Chondrocyte (in vitro differentiated cells): ENCODE results near the gene JOSD2. TPM values are rescaled to one million over a fixed set of nuclear protein-coding genes. Genes with fewer than 3 reads are reported as not detected.

Experiments
- DNase-seq: peaks from one replicate; pipeline ENCODE4 v3.0.0; 2021; ENCODE audit warnings: mixed read lengths, low spot score
- H3K27ac Mint-ChIP-seq: one replicate; pipeline ENCODE4 v1.8.0; 2021; ENCODE audit warnings: mild to moderate bottlenecking, moderate library complexity, mixed read lengths; ENCODE audit not compliant: unreplicated experiment
- H3K27me3 Mint-ChIP-seq: 2 replicates; pipeline ENCODE4 v1.8.0; 2021; ENCODE audit warnings: low read depth, mixed read lengths
- H3K36me3 Mint-ChIP-seq: 2 replicates; pipeline ENCODE4 v1.8.0; 2021; ENCODE audit warnings: low read depth, mixed read lengths
- H3K4me1 Mint-ChIP-seq: 2 replicates; pipeline ENCODE4 v1.8.0; 2021; ENCODE audit warnings: low read depth, mild to moderate bottlenecking, mixed read lengths
- H3K4me3 Mint-ChIP-seq: one replicate; pipeline ENCODE4 v1.8.0; 2021; ENCODE audit warnings: mild to moderate bottlenecking, moderate library complexity, mixed read lengths; ENCODE audit not compliant: unreplicated experiment
- H3K9me3 Mint-ChIP-seq: 2 replicates; pipeline ENCODE4 v1.8.0; 2021; ENCODE audit warnings: low read depth, mixed read lengths
- CTCF ChIP-seq: fragments of 200-600 bp; sonication (generic); IDR thresholded peaks from 2 replicates; pipeline ENCODE4 v1.5.0; 2021; ENCODE audit warnings: antibody characterized with exemption, mild to moderate bottlenecking, moderate library complexity
- total RNA-seq: library from RNA; stranded (reverse); gene quantifications from 3 replicates; pipeline ENCODE4 v1.2.1, GENCODE V29; 2021

JOSD2 gene
- total RNA-seq, 1 donor from 2014 or later, result 44.7 TPM

DNA sequence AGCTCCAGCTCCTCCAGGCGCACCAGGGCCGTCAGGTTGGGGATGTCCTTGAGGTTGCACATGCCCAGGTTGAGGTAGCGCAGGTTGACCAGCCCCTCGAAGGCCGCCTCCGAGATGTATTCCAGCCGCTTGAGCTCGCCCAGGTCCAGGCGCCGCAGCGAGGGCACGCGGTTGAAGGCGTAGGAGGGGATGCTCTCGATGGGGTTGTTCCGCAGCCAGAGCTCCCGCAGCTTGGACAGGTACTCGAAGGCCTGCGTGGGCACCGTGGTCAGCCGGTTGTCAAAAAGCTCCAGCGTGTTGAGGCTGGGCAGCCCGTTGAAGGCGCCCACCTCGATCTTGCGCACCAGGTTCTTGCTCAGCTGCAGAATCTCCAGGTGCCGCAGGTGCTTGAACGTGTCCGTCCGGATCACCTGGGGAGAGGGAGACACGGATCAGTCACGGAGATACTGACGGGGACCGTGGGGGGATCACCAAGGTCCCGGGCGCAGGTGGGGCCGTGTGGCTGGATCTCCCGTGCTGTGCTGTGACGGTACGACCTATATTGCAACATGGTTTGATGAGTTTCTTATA lies 8.1 kb upstream of the JOSD2 start:
- H3K36me3 Mint-ChIP-seq, result no peaks in the 10 kb centered on the region
- H3K27me3 Mint-ChIP-seq, result no peaks in the 10 kb centered on the region
- no peak overlapping the region for H3K4me3 Mint-ChIP-seq
- peak; percentile 79 for DNase-seq
- H3K27ac Mint-ChIP-seq, result no peak overlapping the region
- no peak for TF ChIP-seq CTCF
- no peaks in the 10 kb centered on the region for H3K9me3 Mint-ChIP-seq
- H3K4me1 Mint-ChIP-seq, result no peaks in the 10 kb centered on the region

DNA sequence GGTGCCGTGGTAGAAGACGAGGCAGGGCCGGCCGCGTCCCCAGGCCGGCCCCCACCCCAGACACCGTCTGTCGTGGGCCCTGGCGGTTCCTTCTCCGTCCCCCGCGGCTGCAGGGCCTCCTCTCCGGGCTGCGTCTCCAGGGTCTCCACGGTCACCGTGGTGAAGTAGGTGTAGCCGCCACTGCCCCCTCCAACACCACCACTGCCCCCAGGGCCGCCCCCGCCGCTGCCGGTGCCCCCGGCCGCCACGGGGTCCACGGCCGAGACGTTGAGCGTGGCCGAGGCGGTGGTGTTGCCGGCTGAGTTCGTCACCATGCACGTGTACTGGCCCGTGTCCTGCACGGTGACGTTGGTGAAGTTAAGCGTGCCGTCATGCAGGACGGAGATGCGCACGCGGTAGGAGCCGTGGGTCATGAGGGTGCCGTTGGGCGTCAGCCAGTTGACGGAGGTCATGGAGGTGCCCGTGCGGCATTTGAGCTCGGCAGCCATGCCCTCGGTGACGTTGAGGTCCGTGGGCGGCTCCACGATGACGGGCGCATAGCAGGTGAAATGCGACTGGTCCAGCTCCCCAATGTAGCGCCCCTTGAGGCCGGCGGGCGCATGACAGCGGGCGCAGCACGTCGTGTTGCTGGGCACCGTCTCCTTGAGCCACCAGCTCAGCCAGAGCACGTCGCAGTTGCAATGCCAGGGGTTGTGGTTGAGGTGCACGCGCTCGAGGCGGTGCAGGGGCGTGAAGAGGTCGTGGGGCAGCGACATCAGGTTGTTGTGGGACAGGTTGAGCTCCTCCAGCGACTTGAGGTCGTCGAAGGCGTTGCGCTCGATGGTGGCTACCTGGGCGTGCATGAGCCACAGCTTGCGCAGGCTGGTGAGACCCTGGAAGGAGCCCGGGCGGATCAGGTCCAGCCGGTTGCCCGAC lies 7.4 kb upstream of the JOSD2 start:
- H3K36me3 Mint-ChIP-seq, result no peaks in the 10 kb centered on the region
- H3K4me1 Mint-ChIP-seq, result no peaks in the 10 kb centered on the region
- H3K4me3 Mint-ChIP-seq, result no peak overlapping the region
- DNase-seq, result peak; percentile 94
- no peak overlapping the region for H3K27ac Mint-ChIP-seq
- no peaks in the 10 kb centered on the region for H3K27me3 Mint-ChIP-seq
- peak; percentile 25 for TF ChIP-seq CTCF
- H3K9me3 Mint-ChIP-seq, result no peaks in the 10 kb centered on the region

DNA sequence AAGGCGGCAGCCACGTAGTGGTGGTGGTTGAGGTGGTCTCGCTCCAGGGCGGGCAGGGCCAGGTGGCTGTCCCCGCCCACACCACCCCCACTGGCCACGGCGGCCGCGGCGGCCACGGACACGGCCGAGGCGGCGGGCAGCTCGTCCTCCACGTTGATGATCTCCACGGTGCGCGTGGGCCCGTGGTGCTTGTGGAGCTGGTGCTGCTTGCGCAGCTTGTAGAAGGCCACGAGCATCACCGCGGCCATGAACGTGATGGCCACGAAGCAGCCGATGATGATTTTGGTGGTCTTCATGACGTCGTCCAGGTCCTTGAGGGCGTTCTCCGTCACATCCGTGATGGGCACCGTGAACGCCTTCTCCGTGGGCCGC lies 6.7 kb upstream of the JOSD2 start:
- H3K27me3 Mint-ChIP-seq, result no peaks in the 10 kb centered on the region

DNA sequence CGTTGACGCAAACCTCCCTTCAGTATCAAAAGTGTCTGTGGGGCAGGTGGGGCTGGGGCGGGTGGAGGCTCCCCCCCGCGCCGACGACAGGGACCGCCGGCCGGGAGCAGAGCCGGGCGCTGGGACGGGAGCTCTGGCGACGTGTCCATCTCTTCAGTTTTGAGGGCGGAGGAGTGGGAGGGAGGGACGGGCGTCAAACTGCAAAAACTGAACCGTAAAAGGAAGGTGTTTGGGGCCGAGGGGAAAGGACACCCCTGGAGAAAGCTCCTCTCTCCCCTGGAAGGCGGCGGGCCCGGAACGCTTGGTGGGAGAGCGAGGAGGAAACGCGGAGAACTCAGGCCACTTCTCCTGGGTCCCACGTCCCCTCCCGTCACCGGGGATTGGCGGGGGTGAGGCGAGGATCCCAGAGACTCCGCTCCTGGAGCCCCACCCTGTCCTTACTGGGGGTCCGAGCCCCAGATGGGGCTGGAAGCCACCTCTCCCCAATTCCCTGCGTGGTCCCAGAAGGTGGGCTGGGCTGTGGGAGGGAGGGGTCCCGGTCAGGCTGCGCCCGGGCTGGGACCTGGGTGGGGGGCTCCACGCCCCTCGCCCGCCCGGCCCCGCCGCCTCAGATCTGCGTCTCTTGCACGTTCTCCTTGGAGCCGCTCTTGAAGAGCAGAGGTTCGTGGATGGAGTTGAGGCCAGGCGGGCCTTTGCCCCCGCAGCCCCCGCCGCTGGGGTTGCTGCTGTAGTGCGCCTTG lies 6.1 kb upstream of the JOSD2 start:
- no peak for TF ChIP-seq CTCF
- Mint-ChIP-seq H3K36me3 (no peaks in the 10 kb centered on the region), H3K27me3 (no peaks in the 10 kb centered on the region), H3K4me1 (no peaks in the 10 kb centered on the region), H3K27ac (no peak overlapping the region), H3K4me3 (no peak overlapping the region), H3K9me3 (no peaks in the 10 kb centered on the region)
- peak; percentile 83 for DNase-seq

More for the DNA sequence above, 6.7 kb upstream of the JOSD2 start:
- Mint-ChIP-seq H3K36me3 (no peaks in the 10 kb centered on the region), H3K4me1 (no peaks in the 10 kb centered on the region), H3K27ac (no peak overlapping the region), H3K9me3 (no peaks in the 10 kb centered on the region), H3K4me3 (no peak overlapping the region)
- peak; percentile 86 for DNase-seq
- no peak for TF ChIP-seq CTCF

GRCh38 chr19:50516456-50516855 lies 5.5 kb upstream of the JOSD2 start:
- TF ChIP-seq CTCF, result no peak
- H3K4me1 Mint-ChIP-seq, result peaks cover 5% of the 10 kb centered on the region
- H3K4me3 Mint-ChIP-seq, result no peak overlapping the region
- H3K27ac Mint-ChIP-seq, result no peak overlapping the region
- no peaks in the 10 kb centered on the region for H3K27me3 Mint-ChIP-seq
- no peaks in the 10 kb centered on the region for H3K36me3 Mint-ChIP-seq
- H3K9me3 Mint-ChIP-seq, result no peaks in the 10 kb centered on the region
- peak; percentile 43 for DNase-seq
